GM23338 (cell line): ENCODE results near the gene TSPAN13. TPM values are rescaled to one million over a fixed set of nuclear protein-coding genes. Genes with fewer than 3 reads are reported as not detected.

ENCODE experiments used
- EZH2 ChIP-seq: fragments of 200-600 bp; sonication (generic); IDR thresholded peaks from one replicate; pipeline ENCODE4 v1.8.0; 2017; ENCODE audit warnings: antibody characterized with exemption, mild to moderate bottlenecking, low read depth; ENCODE audit not compliant: unreplicated experiment
- JUNB ChIP-seq: IDR thresholded peaks from one replicate; pipeline ENCODE4 v1.6.1; 2016; ENCODE audit warnings: antibody characterized with exemption; ENCODE audit not compliant: unreplicated experiment
- NANOG ChIP-seq: IDR thresholded peaks from 2 replicates; pipeline ENCODE4 v1.6.1; 2016; ENCODE audit warnings: antibody characterized with exemption, borderline replicate concordance
- STAT1 ChIP-seq: IDR thresholded peaks from one replicate; pipeline ENCODE4 v1.6.1; 2016; ENCODE audit warnings: antibody characterized with exemption; ENCODE audit not compliant: unreplicated experiment
- ZNF114 ChIP-seq: fragments of 250-450 bp; sonication (Bioruptor Pico); IDR thresholded peaks from 2 replicates; pipeline ENCODE4 v1.5.0; 2020; ENCODE audit warnings: mild to moderate bottlenecking, moderate library complexity
- ZNF331 ChIP-seq: fragments of 250-450 bp; sonication (Bioruptor Pico); IDR thresholded peaks from 2 replicates; pipeline ENCODE4 v1.5.0; 2020; ENCODE audit warnings: low read depth, mild to moderate bottlenecking, moderate library complexity
- polyA plus RNA-seq: library from polyadenylated mRNA; unstranded; fragments of >200 nt; fragmentation: Nextera tagmentation; extraction: Ambion mirVana; gene quantifications from 2 replicates; pipeline ENCODE4 v1.2.1, GENCODE V29; 2016
- total RNA-seq: library from RNA; depleted of rRNA; stranded (reverse); fragments of >200 nt; shearing (Covaris generic); gene quantifications from 2 replicates; pipeline ENCODE4 v1.2.3, GENCODE V29; 2014
- TF ChIP-seq, protein P1 (sequence below): fragments of 250-450 bp; sonication (Bioruptor Pico); IDR thresholded peaks from 2 replicates; pipeline ENCODE4 v1.5.0; 2020; ENCODE audit warnings: mild to moderate bottlenecking, moderate library complexity
- TF ChIP-seq, protein P2 (sequence below), 2 experiments: fragments of 200-600 bp in 1 of 2; sonication (generic) in 1 of 2; conservative IDR thresholded peaks; 2 replicates each; pipeline versions ENCODE4 v1.5.1 to v1.6.1; 2016 to 2017; ENCODE audit warnings: antibody characterized with exemption in 2 of 2, low read depth in 2 of 2, mild to moderate bottlenecking in 2 of 2, moderate library complexity in 1 of 2
- TF ChIP-seq, protein P3 (sequence below): IDR thresholded peaks from 2 replicates; pipeline ENCODE4 v1.6.1; 2016; ENCODE audit warnings: antibody characterized with exemption

The TSPAN13 gene
- total and polyA plus RNA-seq, 2 experiments from 2014 or later = 27.6 to 40.9 TPM

DNA sequence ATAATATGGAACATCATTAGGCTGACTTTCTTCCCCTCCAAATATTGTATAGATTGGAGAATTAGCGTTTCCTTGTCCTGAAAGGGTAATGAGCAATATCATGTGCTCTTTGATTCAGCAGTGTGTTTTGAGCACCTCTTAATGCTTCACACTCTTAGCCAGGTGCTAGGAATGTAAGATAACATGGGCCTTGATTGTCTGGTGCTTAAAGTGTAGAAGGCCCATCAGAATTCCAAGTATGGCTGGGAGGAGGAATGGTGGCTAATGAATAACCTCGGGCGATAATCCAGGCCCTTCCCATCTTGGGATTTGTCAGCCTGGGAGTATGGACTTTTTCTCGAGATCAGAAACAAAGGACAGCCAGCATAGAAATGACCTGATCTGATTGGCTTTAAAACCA, 8.6 kb downstream of the TSPAN13 start (continued):
- TF ChIP-seq, protein P1, sequence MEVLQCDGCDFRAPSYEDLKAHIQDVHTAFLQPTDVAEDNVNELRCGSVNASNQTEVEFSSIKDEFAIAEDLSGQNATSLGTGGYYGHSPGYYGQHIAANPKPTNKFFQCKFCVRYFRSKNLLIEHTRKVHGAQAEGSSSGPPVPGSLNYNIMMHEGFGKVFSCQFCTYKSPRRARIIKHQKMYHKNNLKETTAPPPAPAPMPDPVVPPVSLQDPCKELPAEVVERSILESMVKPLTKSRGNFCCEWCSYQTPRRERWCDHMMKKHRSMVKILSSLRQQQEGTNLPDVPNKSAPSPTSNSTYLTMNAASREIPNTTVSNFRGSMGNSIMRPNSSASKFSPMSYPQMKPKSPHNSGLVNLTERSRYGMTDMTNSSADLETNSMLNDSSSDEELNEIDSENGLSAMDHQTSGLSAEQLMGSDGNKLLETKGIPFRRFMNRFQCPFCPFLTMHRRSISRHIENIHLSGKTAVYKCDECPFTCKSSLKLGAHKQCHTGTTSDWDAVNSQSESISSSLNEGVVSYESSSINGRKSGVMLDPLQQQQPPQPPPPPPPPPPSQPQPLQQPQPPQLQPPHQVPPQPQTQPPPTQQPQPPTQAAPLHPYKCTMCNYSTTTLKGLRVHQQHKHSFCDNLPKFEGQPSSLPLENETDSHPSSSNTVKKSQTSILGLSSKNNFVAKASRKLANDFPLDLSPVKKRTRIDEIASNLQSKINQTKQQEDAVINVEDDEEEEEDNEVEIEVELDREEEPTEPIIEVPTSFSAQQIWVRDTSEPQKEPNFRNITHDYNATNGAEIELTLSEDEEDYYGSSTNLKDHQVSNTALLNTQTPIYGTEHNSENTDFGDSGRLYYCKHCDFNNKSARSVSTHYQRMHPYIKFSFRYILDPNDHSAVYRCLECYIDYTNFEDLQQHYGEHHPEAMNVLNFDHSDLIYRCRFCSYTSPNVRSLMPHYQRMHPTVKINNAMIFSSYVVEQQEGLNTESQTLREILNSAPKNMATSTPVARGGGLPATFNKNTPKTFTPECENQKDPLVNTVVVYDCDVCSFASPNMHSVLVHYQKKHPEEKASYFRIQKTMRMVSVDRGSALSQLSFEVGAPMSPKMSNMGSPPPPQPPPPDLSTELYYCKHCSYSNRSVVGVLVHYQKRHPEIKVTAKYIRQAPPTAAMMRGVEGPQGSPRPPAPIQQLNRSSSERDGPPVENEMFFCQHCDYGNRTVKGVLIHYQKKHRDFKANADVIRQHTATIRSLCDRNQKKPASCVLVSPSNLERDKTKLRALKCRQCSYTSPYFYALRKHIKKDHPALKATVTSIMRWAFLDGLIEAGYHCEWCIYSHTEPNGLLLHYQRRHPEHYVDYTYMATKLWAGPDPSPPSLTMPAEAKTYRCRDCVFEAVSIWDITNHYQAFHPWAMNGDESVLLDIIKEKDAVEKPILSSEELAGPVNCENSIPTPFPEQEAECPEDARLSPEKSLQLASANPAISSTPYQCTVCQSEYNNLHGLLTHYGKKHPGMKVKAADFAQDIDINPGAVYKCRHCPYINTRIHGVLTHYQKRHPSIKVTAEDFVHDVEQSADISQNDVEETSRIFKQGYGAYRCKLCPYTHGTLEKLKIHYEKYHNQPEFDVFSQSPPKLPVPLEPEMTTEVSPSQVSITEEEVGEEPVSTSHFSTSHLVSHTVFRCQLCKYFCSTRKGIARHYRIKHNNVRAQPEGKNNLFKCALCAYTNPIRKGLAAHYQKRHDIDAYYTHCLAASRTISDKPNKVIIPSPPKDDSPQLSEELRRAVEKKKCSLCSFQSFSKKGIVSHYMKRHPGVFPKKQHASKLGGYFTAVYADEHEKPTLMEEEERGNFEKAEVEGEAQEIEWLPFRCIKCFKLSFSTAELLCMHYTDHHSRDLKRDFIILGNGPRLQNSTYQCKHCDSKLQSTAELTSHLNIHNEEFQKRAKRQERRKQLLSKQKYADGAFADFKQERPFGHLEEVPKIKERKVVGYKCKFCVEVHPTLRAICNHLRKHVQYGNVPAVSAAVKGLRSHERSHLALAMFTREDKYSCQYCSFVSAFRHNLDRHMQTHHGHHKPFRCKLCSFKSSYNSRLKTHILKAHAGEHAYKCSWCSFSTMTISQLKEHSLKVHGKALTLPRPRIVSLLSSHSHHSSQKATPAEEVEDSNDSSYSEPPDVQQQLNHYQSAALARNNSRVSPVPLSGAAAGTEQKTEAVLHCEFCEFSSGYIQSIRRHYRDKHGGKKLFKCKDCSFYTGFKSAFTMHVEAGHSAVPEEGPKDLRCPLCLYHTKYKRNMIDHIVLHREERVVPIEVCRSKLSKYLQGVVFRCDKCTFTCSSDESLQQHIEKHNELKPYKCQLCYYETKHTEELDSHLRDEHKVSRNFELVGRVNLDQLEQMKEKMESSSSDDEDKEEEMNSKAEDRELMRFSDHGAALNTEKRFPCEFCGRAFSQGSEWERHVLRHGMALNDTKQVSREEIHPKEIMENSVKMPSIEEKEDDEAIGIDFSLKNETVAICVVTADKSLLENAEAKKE (CRISPR knock-in tag) = no peak
- TF ChIP-seq STAT1 (no peak), ZNF331 (CRISPR knock-in tag) (no peak), EZH2 (no peak), ZNF114 (no peak), JUNB (no peak), NANOG (no peak)
- TF ChIP-seq, protein P2, sequence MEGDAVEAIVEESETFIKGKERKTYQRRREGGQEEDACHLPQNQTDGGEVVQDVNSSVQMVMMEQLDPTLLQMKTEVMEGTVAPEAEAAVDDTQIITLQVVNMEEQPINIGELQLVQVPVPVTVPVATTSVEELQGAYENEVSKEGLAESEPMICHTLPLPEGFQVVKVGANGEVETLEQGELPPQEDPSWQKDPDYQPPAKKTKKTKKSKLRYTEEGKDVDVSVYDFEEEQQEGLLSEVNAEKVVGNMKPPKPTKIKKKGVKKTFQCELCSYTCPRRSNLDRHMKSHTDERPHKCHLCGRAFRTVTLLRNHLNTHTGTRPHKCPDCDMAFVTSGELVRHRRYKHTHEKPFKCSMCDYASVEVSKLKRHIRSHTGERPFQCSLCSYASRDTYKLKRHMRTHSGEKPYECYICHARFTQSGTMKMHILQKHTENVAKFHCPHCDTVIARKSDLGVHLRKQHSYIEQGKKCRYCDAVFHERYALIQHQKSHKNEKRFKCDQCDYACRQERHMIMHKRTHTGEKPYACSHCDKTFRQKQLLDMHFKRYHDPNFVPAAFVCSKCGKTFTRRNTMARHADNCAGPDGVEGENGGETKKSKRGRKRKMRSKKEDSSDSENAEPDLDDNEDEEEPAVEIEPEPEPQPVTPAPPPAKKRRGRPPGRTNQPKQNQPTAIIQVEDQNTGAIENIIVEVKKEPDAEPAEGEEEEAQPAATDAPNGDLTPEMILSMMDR (conservative IDR thresholded peaks at IDR 0.05; ENCODE audit: low read depth in 2 of 2) = no peak
- TF ChIP-seq, protein P3, sequence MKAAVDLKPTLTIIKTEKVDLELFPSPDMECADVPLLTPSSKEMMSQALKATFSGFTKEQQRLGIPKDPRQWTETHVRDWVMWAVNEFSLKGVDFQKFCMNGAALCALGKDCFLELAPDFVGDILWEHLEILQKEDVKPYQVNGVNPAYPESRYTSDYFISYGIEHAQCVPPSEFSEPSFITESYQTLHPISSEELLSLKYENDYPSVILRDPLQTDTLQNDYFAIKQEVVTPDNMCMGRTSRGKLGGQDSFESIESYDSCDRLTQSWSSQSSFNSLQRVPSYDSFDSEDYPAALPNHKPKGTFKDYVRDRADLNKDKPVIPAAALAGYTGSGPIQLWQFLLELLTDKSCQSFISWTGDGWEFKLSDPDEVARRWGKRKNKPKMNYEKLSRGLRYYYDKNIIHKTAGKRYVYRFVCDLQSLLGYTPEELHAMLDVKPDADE = no peak
